Endothelial cell of umbilical vein (primary cell): ENCODE results near the gene RUNDC3A. TPM values are rescaled to one million over a fixed set of nuclear protein-coding genes. Genes with fewer than 3 reads are reported as not detected.

Experiments used
- BruUV-seq: library from RNA; stranded (reverse); fragments of 400-500 nt; replicated peaks from 2 replicates; lab custom pipeline; 2021; lab: Mats Ljungman, UMichigan
- CTCF ChIA-PET: fragments of 300-600, 350-600 bp; sonication (Branson Sonifier 250); formaldehyde crosslinking; loops from one replicate; lab custom pipeline; 2021; ENCODE audit warnings: antibody characterized with exemption, inconsistent platforms; lab: Charles Lee
- POLR2A ChIA-PET: fragments of 300-600, 350-600 bp; sonication (Branson Sonifier 250); formaldehyde crosslinking; loops from one replicate; lab custom pipeline; 2021; ENCODE audit warnings: antibody characterized with exemption, inconsistent platforms; lab: Charles Lee
- DNase-seq: peaks from one replicate; pipeline ENCODE4 v3.0.0-alpha.2; 2011; ENCODE audit warnings: low read depth, low spot score
- FAIRE-seq: peaks from 2 replicates; lab custom pipeline; 2011; peaks lifted over from hg19 to GRCh38; lab: Jason Lieb, UNC
- H2AFZ ChIP-seq: 2 replicates; pipeline ENCODE4 v1.6.0; 2012; ENCODE audit warnings: low read depth, low read length, control low read depth, inconsistent platforms
- H3K27ac ChIP-seq: 2 replicates; pipeline ENCODE4 v1.5.1; 2011; ENCODE audit warnings: low read depth, mild to moderate bottlenecking, control low read depth, low read length, moderate library complexity; ENCODE audit not compliant: insufficient read depth
- H3K27me3 ChIP-seq, 2 experiments: 2 replicates each; pipeline versions ENCODE4 v1.6.0 to v1.6.1; 2011; ENCODE audit warnings: low read length in 2 of 2, mixed read lengths in 1 of 2; ENCODE audit not compliant: control insufficient read depth in 2 of 2, insufficient read depth in 2 of 2
- H3K36me3 ChIP-seq, 2 experiments: 2 replicates in 1 of 2; 3 replicates in 1 of 2; pipeline ENCODE4 v1.5.1; 2011; ENCODE audit warnings: low read length in 2 of 2, mild to moderate bottlenecking in 1 of 2, moderate library complexity in 1 of 2; ENCODE audit not compliant: control insufficient read depth in 2 of 2, insufficient read depth in 2 of 2; ENCODE audit errors: extremely low read depth in 1 of 2
- H3K4me1 ChIP-seq: 3 replicates; pipeline ENCODE4 v1.5.1; 2011; ENCODE audit warnings: mild to moderate bottlenecking, low read length; ENCODE audit not compliant: control insufficient read depth, insufficient read depth; ENCODE audit errors: extremely low read depth
- H3K4me2 ChIP-seq: 2 replicates; pipeline ENCODE4 v1.6.1; 2011; ENCODE audit warnings: low read length, control low read depth, mixed read lengths; ENCODE audit not compliant: insufficient read depth
- H3K4me3 ChIP-seq, 3 experiments: fragments of 200-600 bp in 1 of 3; sonication (generic), shearing (Covaris generic) in 1 of 3; replicated peaks in 1 of 3; 2 replicates each; pipeline ENCODE4 v1.5.1; 2011 to 2016; ENCODE audit warnings: control low read depth in 3 of 3, low read length in 3 of 3, mild to moderate bottlenecking in 2 of 3, inconsistent platforms in 1 of 3, low read depth in 1 of 3, moderate library complexity in 1 of 3; ENCODE audit not compliant: insufficient read depth in 1 of 3
- H3K79me2 ChIP-seq: 2 replicates; pipeline ENCODE4 v1.6.0; 2012; ENCODE audit warnings: low read length, inconsistent platforms; ENCODE audit not compliant: control insufficient read depth, insufficient read depth
- H3K9ac ChIP-seq: replicated peaks from 2 replicates; pipeline ENCODE3; 2011; ENCODE audit warnings: low read length, control low read depth; ENCODE audit not compliant: insufficient read depth; ENCODE audit errors: extremely low read depth
- H3K9me1 ChIP-seq: replicated peaks from 3 replicates; pipeline ENCODE4 v1.6.0; 2011; ENCODE audit warnings: mild to moderate bottlenecking, low read length; ENCODE audit not compliant: control insufficient read depth, insufficient read depth; ENCODE audit errors: extremely low read depth
- H3K9me3 ChIP-seq: replicated peaks from 2 replicates; pipeline ENCODE4 v1.5.1; 2012; ENCODE audit warnings: low read length, inconsistent platforms; ENCODE audit not compliant: control insufficient read depth, insufficient read depth
- H4K20me1 ChIP-seq: replicated peaks from 2 replicates; pipeline ENCODE3; 2011; ENCODE audit warnings: mild to moderate bottlenecking, low read length; ENCODE audit not compliant: control insufficient read depth, insufficient read depth; ENCODE audit errors: extremely low read depth
- FOS ChIP-seq: IDR thresholded peaks from 2 replicates; pipeline ENCODE4 v1.6.1; 2011; ENCODE audit warnings: mild to moderate bottlenecking, low read length, moderate library complexity, borderline replicate concordance; ENCODE audit not compliant: insufficient read depth
- GATA2 ChIP-seq: IDR thresholded peaks from 2 replicates; pipeline ENCODE4 v1.7.0; 2011; ENCODE audit warnings: low read depth, mild to moderate bottlenecking, moderate library complexity, mixed read lengths, low read length; ENCODE audit not compliant: insufficient read length, insufficient read depth
- POLR2A ChIP-seq: IDR thresholded peaks from 2 replicates; pipeline ENCODE4 v1.6.1; 2012; ENCODE audit warnings: low read depth, mild to moderate bottlenecking, control low read depth, low read length
- POLR2AphosphoS5 ChIP-seq: IDR thresholded peaks from 2 replicates; pipeline ENCODE4 v1.6.1; 2012; ENCODE audit warnings: low read depth, mild to moderate bottlenecking, control low read depth, low read length, moderate library complexity; ENCODE audit not compliant: insufficient read depth
- dilution Hi-C: fragments of 300-500 bp; cut with MboI; formaldehyde crosslinking; loops from one replicate; pipeline ENCODE4 v1.15.0; 2019; ENCODE audit warnings: low sequenced_read_pairs; ENCODE audit not compliant: extremely low pct_ligation_motif_present
- intact Hi-C: fragments of 100-400 bp; cut with micrococcal nuclease; formaldehyde crosslinking; loops from one replicate; pipeline ENCODE4 v1.10.0; 2022
- polyA plus RNA-seq, 4 experiments: library from polyadenylated mRNA; depleted of rRNA in 3 of 4; stranded (reverse) in 3 of 4; unstranded in 1 of 4; fragments of >200 nt; gene quantifications; 2 replicates each; pipeline versions ENCODE4 v1.2.1 to v1.2.3, GENCODE V29; 2011 to 2012; ENCODE audit warnings: missing spikeins in 1 of 4
- total RNA-seq: library from RNA; stranded (reverse); gene quantifications from 2 replicates; pipeline ENCODE4 v1.2.3, GENCODE V29; 2021
- TF ChIP-seq, protein P1 (sequence below): IDR thresholded peaks from 2 replicates; pipeline ENCODE4 v1.6.1; 2011; ENCODE audit not compliant: insufficient read depth, insufficient read length
- TF ChIP-seq, protein P2 (sequence below), 2 donors: IDR thresholded peaks; 1 replicate in 1 of 2; 2 replicates in 1 of 2; pipeline ENCODE4 v1.5.1; 2011; ENCODE audit warnings: low read length in 2 of 2, mild to moderate bottlenecking in 2 of 2, moderate library complexity in 2 of 2, control low read depth in 1 of 2, inconsistent platforms in 1 of 2, low read depth in 1 of 2; ENCODE audit not compliant: insufficient read depth in 1 of 2; ENCODE audit errors: extremely low read depth in 1 of 2

RUNDC3A gene
- total and polyA plus RNA-seq, 2 donors (not counting 3 experiments of a cell fraction or from before 2014, with no cell fraction given): 0.12 TPM; not detected in 1

DNA sequence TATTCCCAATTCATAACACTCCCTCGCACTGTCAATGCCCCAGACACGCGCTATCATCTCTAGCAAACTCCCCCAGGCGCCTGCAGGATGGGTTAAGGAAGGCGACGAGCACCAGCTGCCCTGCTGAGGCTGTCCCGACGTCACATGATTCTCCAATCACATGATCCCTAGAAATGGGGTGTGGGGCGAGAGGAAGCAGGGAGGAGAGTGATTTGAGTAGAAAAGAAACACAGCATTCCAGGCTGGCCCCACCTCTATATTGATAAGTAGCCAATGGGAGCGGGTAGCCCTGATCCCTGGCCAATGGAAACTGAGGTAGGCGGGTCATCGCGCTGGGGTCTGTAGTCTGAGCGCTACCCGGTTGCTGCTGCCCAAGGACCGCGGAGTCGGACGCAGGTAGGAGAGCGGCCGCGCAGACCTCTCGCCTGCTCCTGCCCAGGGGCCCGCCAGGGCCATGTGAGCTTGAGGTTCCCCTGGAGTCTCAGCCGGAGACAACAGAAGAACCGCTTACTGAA lies 36.6 kb downstream of the RUNDC3A start, which contains the start of gene GRN:
TSS of gene GRN (plus strand) at position 364 of the 515 bp plus-strand sequence. CDS start 3,863 bp downstream, outside the sequence.
- Histone ChIP-seq H4K20me1 (no peaks in the 10 kb centered on the region), H2AFZ (peak within 1 kb of the TSS; percentile 32), H3K9me3 (no peaks in the 10 kb centered on the region), H3K27me3 (peaks cover 0 to 2% of the 10 kb centered on the region in 2 experiments), H3K9ac (peak within 1 kb of the TSS; percentile 61), H3K4me3 (peak within 1 kb of the TSS; percentile 31 to 70 (median 62)), H3K4me1 (no peaks in the 10 kb centered on the region), H3K27ac (peak within 1 kb of the TSS; percentile 4), H3K36me3 (peaks cover 0 to 11% of the 10 kb centered on the region in 2 experiments), H3K4me2 (peak within 1 kb of the TSS; percentile 60), H3K9me1 (no peaks in the 10 kb centered on the region), H3K79me2 (peaks cover 2% of the 10 kb centered on the region)
- ChIA-PET POLR2A (interaction anchor here (0.6 to 1.6 kb wide), 3 partner anchors 141 to 162 kb away, joined by 3 to 4 read pairs (median 3); partner anchors contain the start of gene TMUB2), CTCF (interaction anchor here (1.0 to 3.2 kb wide), 18 partner anchors 9 to 229 kb away, joined by 3 to 37 read pairs (median 6); partner anchors contain the start of genes FAM171A2 and TMUB2)
- intact Hi-C loops: loop anchor here (1.0 to 2.0 kb wide), 4 partner anchors 14 to 145 kb away; no protein-coding TSS in a partner anchor
- dilution Hi-C loops: no loop called here
- peak; percentile 99 for FAIRE-seq
- peak; percentile 99 for DNase-seq
- TF ChIP-seq POLR2A (peak; percentile 96), POLR2AphosphoS5 (peak; percentile 85), GATA2 (no peak)
- TF ChIP-seq, protein P1, sequence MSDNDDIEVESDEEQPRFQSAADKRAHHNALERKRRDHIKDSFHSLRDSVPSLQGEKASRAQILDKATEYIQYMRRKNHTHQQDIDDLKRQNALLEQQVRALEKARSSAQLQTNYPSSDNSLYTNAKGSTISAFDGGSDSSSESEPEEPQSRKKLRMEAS: peak; percentile 84
- no TSS peak for BruUV-seq

DNA sequence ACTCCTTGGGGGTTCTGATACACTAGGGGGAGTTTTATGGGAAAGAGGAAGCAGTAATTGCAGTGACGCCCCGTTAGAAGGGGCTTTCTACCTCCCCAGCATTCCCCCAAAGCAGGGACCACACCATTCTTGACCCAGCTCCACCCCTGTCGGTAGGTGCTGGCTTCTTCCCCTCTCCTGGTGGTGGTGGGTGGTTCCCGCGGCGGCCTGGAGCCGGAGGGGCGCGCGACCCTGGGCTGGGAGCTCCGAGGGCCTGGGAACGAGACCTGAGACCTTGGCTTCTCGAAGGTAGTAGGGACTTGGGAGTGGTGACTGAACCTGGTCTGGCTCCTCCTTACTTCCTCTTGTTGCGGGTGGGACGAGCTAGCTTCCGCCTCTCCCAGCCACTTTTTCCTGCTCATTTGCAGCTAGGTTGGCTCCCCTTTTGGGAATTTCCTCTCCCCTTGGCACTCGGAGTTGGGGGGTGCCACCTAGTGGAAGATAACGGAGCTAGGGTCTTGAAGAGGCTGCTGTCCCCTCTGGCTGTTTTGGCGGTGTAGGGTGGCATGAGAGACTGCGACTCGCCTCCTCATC lies 37.1 kb downstream of the RUNDC3A start:
- H3K79me2 ChIP-seq: peaks cover 2% of the 10 kb centered on the region
- dilution Hi-C loops: no loop called here
- intact Hi-C loops: loop anchor here (1.0 to 2.0 kb wide), 4 partner anchors 15 to 145 kb away; no protein-coding TSS in a partner anchor
- ChIA-PET POLR2A (interaction anchor here (0.6 to 1.6 kb wide), 4 partner anchors 125 to 161 kb away, joined by 3 to 4 read pairs (median 3); partner anchors contain the start of gene TMUB2), CTCF (interaction anchor here (0.6 to 3.2 kb wide), 19 partner anchors 8 to 402 kb away, joined by 3 to 37 read pairs (median 6); partner anchors contain the start of genes FAM171A2 and TMUB2)
- TF ChIP-seq FOS: no peak
- TF ChIP-seq, protein P2, sequence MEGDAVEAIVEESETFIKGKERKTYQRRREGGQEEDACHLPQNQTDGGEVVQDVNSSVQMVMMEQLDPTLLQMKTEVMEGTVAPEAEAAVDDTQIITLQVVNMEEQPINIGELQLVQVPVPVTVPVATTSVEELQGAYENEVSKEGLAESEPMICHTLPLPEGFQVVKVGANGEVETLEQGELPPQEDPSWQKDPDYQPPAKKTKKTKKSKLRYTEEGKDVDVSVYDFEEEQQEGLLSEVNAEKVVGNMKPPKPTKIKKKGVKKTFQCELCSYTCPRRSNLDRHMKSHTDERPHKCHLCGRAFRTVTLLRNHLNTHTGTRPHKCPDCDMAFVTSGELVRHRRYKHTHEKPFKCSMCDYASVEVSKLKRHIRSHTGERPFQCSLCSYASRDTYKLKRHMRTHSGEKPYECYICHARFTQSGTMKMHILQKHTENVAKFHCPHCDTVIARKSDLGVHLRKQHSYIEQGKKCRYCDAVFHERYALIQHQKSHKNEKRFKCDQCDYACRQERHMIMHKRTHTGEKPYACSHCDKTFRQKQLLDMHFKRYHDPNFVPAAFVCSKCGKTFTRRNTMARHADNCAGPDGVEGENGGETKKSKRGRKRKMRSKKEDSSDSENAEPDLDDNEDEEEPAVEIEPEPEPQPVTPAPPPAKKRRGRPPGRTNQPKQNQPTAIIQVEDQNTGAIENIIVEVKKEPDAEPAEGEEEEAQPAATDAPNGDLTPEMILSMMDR (IDR thresholded peaks at IDR 0.05; ENCODE audit: extremely low read depth in 1 of 2, insufficient read depth in 1 of 2, low read depth in 1 of 2, low read length in 2 of 2): peak; percentile 34 to 56
- no peaks in the 10 kb centered on the region for H3K9me3 ChIP-seq
- H3K27me3 ChIP-seq: peaks cover 0 to under 1% of the 10 kb centered on the region in 2 experiments
- H3K36me3 ChIP-seq: peaks cover 1 to 15% of the 10 kb centered on the region in 2 experiments
- peak overlapping the region; percentile 3 for H2AFZ ChIP-seq
- H3K9me1 ChIP-seq: no peaks in the 10 kb centered on the region
- FAIRE-seq: peak; percentile 88
- peak overlapping the region; percentile 61 for H3K9ac ChIP-seq
- H3K4me1 ChIP-seq: no peaks in the 10 kb centered on the region
- DNase-seq: peak; percentile 70
- peak overlapping the region; percentile 60 for H3K4me2 ChIP-seq
- TSS peak; percentile 65 for BruUV-seq
- H4K20me1 ChIP-seq: no peaks in the 10 kb centered on the region
- H3K27ac ChIP-seq: peak overlapping the region; percentile 4
- peak overlapping the region; percentile 31 to 70 (median 62) for H3K4me3 ChIP-seq
